ENCODE measurements around the gene CDAN1. TPM values are rescaled to one million over a fixed set of nuclear protein-coding genes. Genes with fewer than 3 reads are reported as not detected.

The CDAN1 gene
- total and polyA plus RNA-seq, 3 donors from 2014 or later = 17.1 to 43.5 (median 27.5) TPM

DNA sequence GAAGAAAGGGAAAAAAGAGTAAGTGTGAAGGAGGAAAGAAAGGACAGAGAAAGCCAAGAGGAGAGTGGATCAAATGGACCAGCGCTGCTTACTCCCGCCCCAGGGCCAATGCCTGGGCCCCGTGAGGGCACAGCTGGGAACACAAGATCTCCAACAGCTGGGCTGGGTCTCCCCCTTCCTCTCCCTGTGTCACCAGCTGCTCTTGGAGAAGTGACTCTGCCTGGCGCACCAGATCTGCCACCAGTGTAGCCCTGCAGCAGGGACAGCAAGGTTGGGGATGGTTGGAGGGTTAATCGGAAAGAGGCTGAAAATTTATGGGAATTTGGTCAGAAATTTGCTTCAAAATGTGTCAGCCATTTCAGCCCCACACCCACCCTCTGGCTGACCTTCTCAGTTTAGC is 8.4 kb downstream of the CDAN1 start:
- WGBS, 2 donors = 64 to 81% methylated on average over 5 of the region's 5 CpGs
- H3K4me1 ChIP-seq = peaks cover 3% of the 10 kb centered on the region
- no peaks in the 10 kb centered on the region for H3K36me3 ChIP-seq (ENCODE audit: low read depth, missing control alignments)
- TF ChIP-seq, protein P1, sequence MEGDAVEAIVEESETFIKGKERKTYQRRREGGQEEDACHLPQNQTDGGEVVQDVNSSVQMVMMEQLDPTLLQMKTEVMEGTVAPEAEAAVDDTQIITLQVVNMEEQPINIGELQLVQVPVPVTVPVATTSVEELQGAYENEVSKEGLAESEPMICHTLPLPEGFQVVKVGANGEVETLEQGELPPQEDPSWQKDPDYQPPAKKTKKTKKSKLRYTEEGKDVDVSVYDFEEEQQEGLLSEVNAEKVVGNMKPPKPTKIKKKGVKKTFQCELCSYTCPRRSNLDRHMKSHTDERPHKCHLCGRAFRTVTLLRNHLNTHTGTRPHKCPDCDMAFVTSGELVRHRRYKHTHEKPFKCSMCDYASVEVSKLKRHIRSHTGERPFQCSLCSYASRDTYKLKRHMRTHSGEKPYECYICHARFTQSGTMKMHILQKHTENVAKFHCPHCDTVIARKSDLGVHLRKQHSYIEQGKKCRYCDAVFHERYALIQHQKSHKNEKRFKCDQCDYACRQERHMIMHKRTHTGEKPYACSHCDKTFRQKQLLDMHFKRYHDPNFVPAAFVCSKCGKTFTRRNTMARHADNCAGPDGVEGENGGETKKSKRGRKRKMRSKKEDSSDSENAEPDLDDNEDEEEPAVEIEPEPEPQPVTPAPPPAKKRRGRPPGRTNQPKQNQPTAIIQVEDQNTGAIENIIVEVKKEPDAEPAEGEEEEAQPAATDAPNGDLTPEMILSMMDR (IDR thresholded peaks at IDR 0.05) = no peak
- no peak for TF ChIP-seq POLR2A (IDR thresholded peaks at IDR 0.05)
- DNase-seq = no peak
- H3K27me3 ChIP-seq = no peaks in the 10 kb centered on the region
- no peaks in the 10 kb centered on the region for H3K9me3 ChIP-seq
- H3K27ac ChIP-seq = no peak overlapping the region
- H3K4me3 ChIP-seq = no peak overlapping the region
- intact Hi-C loops (cut with DNase I; ENCODE audit: low total_unique reads) = no loop called here

DNA sequence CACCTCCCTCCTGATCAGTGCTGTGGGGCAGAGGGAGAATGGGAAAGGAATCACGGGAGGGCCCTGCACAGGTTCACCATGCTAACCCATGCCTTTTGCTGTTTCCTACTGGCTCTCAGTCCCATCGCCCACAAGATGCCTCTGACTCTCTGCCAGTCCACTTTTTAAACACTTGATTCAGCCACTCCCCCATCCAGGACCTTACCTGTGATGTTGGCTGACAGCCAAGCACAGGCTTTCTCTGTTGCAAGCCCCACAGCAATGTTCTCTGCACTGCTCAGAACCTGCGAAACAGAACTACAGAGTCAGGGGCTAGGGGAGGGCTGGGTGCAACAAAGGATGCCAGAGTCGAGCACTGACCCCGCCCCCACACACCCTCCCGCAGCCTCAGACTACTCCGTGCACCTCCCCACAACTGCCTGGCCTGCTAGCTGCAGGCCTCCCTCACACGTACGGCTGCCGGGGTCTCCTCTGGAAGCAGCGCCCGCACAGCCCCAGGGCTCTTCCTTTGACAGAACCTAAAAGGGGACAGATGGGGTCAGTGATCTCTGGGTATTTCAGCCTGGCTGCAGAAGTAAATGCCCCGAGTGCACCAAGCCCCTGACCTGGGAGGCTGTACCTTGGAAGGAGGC is 9.1 kb downstream of the CDAN1 start:
- WGBS, 2 donors = 51 to 86% methylated on average over 4 to 13 of the region's 13 CpGs
- no peaks in the 10 kb centered on the region for H3K36me3 ChIP-seq (ENCODE audit: low read depth, missing control alignments)

DNA sequence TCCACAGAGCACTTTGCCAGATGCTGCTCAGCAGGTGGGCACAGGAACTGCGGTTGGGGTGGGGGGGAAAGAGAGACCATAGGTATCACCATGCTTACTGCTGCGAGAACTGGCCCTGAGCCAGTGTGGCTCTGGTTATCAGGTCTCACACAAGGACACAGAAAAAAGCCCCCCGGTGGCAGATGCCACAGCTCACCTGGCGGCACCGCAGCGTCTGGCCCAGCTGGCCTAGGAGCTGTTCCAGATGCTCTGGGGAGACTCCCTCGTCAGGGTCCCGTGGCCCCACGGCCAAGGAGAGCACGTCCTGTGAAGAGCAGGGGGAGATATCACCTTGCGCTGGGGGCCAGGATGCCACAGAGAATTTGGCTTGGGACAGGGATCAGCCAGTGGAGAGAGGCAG is 10.8 kb downstream of the CDAN1 start:
- Histone ChIP-seq H3K27me3 (no peaks in the 10 kb centered on the region), H3K27ac (no peak overlapping the region), H3K4me3 (no peak overlapping the region), H3K4me1 (peaks cover 8% of the 10 kb centered on the region), H3K9me3 (no peaks in the 10 kb centered on the region), H3K36me3 (ENCODE audit: low read depth, missing control alignments) (no peaks in the 10 kb centered on the region)
- WGBS, 2 donors = 81 to 86% methylated on average over 7 to 11 of the region's 11 CpGs
- DNase-seq = no peak
- intact Hi-C loops (cut with DNase I; ENCODE audit: low total_unique reads) = no loop called here
- TF ChIP-seq, protein P1 (IDR thresholded peaks at IDR 0.05) = no peak
- TF ChIP-seq POLR2A (IDR thresholded peaks at IDR 0.05) = no peak

More for the DNA sequence above, 9.1 kb downstream of the CDAN1 start:
- no peak for TF ChIP-seq POLR2A (IDR thresholded peaks at IDR 0.05)
- TF ChIP-seq, protein P1 (IDR thresholded peaks at IDR 0.05) = no peak
- Histone ChIP-seq H3K4me3 (no peak overlapping the region), H3K9me3 (no peaks in the 10 kb centered on the region), H3K27ac (peak overlapping the region in 1 of 2 donors; percentile 27), H3K4me1 (peaks cover 3% of the 10 kb centered on the region), H3K27me3 (no peaks in the 10 kb centered on the region)
- intact Hi-C loops (cut with DNase I; ENCODE audit: low total_unique reads) = no loop called here
- no peak for DNase-seq

DNA sequence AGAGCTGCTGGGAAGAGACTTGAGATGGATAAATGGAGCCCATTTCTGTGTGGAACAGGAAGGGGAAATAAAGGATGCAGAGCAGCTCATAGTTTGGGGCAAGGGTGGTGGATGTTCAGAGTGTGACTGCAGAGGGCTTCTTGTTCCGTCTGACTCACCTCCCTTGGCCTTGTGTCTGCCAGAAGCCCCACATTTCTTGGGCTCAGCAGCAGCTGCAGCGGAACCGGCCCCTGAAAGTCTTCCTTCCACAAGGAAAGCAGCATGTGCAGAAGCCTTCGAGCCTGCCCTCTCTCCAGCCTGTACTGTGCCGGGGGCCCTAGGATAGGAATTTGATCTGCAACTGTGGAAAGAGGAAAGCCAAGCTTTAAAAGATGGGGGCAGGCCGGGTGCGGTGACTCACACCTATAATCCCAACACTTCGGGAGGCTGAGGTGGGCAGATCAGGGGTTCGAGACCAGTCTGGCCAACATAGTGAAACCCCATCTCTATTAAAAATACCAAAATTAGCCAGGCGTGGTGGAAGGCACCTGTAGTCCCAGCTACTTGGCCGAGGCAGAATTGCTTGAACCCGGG is 11.5 kb downstream of the CDAN1 start:
- 61 to 83% methylated on average over 7 to 12 of the region's 12 CpGs for WGBS, 2 donors
- no peak for DNase-seq
- Histone ChIP-seq H3K27ac (no peak overlapping the region), H3K27me3 (no peaks in the 10 kb centered on the region), H3K9me3 (no peaks in the 10 kb centered on the region), H3K36me3 (ENCODE audit: low read depth, missing control alignments) (no peaks in the 10 kb centered on the region), H3K4me3 (no peak overlapping the region), H3K4me1 (peaks cover 8% of the 10 kb centered on the region)
- intact Hi-C loops (cut with DNase I; ENCODE audit: low total_unique reads) = no loop called here
- TF ChIP-seq, protein P1 (IDR thresholded peaks at IDR 0.05) = no peak
- TF ChIP-seq POLR2A (IDR thresholded peaks at IDR 0.05) = no peak

DNA sequence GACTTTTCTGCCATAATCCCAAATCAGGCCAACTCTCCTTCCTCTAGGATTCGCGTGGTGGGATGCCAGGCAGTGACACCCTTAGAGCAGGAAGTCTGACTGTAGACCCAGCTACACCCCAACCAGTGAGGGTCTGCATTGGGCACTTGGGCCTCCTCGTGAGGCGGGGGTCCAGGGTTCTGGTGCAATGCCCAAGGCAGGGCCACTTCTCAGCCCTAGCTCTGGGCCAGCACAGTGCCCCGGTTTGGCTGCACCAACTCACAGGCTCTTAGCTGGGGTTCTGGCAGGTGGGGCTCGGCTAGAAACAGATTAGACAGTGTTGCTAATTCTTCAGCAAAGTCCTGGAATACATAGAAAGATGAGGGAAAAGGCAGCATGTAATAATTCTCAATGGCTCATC is 12.7 kb downstream of the CDAN1 start:
- Histone ChIP-seq H3K9me3 (no peaks in the 10 kb centered on the region), H3K27me3 (no peaks in the 10 kb centered on the region), H3K27ac (no peak overlapping the region), H3K36me3 (ENCODE audit: low read depth, missing control alignments) (no peaks in the 10 kb centered on the region), H3K4me3 (no peak overlapping the region), H3K4me1 (peaks cover 8% of the 10 kb centered on the region)
- no peak for TF ChIP-seq POLR2A (IDR thresholded peaks at IDR 0.05)
- TF ChIP-seq, protein P1 (IDR thresholded peaks at IDR 0.05) = no peak
- no peak for DNase-seq
- 83 to 90% methylated on average over 4 to 6 of the region's 6 CpGs for WGBS, 2 donors
- intact Hi-C loops (cut with DNase I; ENCODE audit: low total_unique reads) = no loop called here
